Prostate gland (tissue), 2 donors: Measurements from ENCODE around the gene ANXA4.
A peak's percentile ranks its signal among the peaks of the same experiment; 100 is the strongest.
"Not testable (repeated sequence)": the region's sequence is repeated elsewhere in the genome, so short reads cannot be mapped to it uniquely, and the experiment has no call there.

Source experiments
- POLR2A ChIP-seq: fragments of 450-650 bp; IDR thresholded peaks from one replicate; pipeline ENCODE4 v1.6.1; 2016; ENCODE audit warnings: antibody characterized with exemption, mild to moderate bottlenecking
- POLR2AphosphoS5 ChIP-seq: sonication (generic); formaldehyde crosslinking; IDR thresholded peaks from one replicate; pipeline ENCODE4 v1.6.1; 2017; ENCODE audit warnings: antibody characterized with exemption
- TF ChIP-seq, protein P1 (sequence below), 4 experiments: fragments of 200-600 bp in 2 of 4; fragments of 450-650 bp in 2 of 4; sonication (generic) in 2 of 4; IDR thresholded peaks; 1 replicate in 3 of 4; 2 replicates in 1 of 4; pipeline ENCODE4 v1.5.1; 2016 to 2019; ENCODE audit warnings: antibody characterized with exemption in 4 of 4, mild to moderate bottlenecking in 2 of 4, moderate library complexity in 2 of 4

DNA sequence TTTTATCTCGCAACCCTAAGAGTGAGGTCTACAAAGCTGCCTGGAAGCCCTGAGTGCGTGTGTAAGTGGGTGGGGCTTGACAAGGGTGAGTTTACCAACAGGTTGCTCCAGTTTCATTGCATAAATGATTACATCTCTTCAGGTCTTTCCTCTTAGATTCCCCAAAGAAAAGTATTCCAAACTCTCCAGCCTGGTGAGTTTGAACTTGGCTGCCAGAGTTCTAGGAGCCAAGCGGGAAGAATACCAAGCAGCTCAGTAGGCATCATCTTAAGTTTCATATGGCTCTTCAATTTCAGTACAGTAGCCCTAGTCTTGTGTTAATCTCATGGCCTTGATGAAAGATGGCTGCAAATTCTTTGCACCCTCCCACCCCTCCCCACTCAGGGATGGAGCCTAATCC is 3.8 kb upstream of the ANXA4 start:
- peak; percentile 44 for TF ChIP-seq POLR2AphosphoS5
- TF ChIP-seq, protein P1, sequence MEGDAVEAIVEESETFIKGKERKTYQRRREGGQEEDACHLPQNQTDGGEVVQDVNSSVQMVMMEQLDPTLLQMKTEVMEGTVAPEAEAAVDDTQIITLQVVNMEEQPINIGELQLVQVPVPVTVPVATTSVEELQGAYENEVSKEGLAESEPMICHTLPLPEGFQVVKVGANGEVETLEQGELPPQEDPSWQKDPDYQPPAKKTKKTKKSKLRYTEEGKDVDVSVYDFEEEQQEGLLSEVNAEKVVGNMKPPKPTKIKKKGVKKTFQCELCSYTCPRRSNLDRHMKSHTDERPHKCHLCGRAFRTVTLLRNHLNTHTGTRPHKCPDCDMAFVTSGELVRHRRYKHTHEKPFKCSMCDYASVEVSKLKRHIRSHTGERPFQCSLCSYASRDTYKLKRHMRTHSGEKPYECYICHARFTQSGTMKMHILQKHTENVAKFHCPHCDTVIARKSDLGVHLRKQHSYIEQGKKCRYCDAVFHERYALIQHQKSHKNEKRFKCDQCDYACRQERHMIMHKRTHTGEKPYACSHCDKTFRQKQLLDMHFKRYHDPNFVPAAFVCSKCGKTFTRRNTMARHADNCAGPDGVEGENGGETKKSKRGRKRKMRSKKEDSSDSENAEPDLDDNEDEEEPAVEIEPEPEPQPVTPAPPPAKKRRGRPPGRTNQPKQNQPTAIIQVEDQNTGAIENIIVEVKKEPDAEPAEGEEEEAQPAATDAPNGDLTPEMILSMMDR (IDR thresholded peaks at IDR 0.05) = not testable (repeated sequence)
- not testable (repeated sequence) for TF ChIP-seq POLR2A
